WTC11 (cell line): ENCODE results near the gene PLIN5. TPM values are rescaled to one million over a fixed set of nuclear protein-coding genes. Genes with fewer than 3 reads are reported as not detected.

ENCODE experiments used
- ATAC-seq: fragments of 200-7000 bp; cut with Tn5 transposase; 2 replicates; pipeline ENCODE4 v1.10.0; 2021; ENCODE audit warnings: mild to moderate bottlenecking, moderate library complexity
- CTCF ChIA-PET: fragments of 300-600 bp; sonication (Branson Sonifier 250); formaldehyde crosslinking; loops from one replicate; lab custom pipeline; 2021; ENCODE audit warnings: antibody characterized with exemption; lab: Charles Lee
- POLR2A ChIA-PET: fragments of 350-600 bp; sonication (Branson Sonifier 250); formaldehyde crosslinking; loops from one replicate; lab custom pipeline; 2021; ENCODE audit warnings: antibody characterized with exemption; lab: Charles Lee
- DNase-seq: peaks from one replicate; pipeline ENCODE4 v3.0.0; 2021; ENCODE audit warnings: low spot score
- H3K27ac Mint-ChIP-seq: 2 replicates; pipeline ENCODE4 v1.8.0; 2021; ENCODE audit warnings: mixed read lengths
- H3K27me3 Mint-ChIP-seq: 2 replicates; pipeline ENCODE4 v1.8.0; 2021; ENCODE audit warnings: low read depth, mild to moderate bottlenecking, moderate library complexity, mixed read lengths
- H3K36me3 Mint-ChIP-seq: 2 replicates; pipeline ENCODE4 v1.8.0; 2021; ENCODE audit warnings: mixed read lengths
- H3K4me1 Mint-ChIP-seq: 2 replicates; pipeline ENCODE4 v1.8.0; 2022; ENCODE audit warnings: mixed read lengths
- H3K4me3 Mint-ChIP-seq: 2 replicates; pipeline ENCODE4 v1.8.0; 2021; ENCODE audit warnings: mild to moderate bottlenecking, moderate library complexity, mixed read lengths
- H3K9me3 Mint-ChIP-seq: 2 replicates; pipeline ENCODE4 v1.8.0; 2021; ENCODE audit warnings: mixed read lengths
- AFF4 ChIP-seq: sonication (generic); formaldehyde crosslinking; IDR thresholded peaks from 2 replicates; pipeline ENCODE4 v1.8.1; 2023; ENCODE audit warnings: mild to moderate bottlenecking, missing genetic modification reagents, borderline replicate concordance
- ATF6 ChIP-seq: sonication (generic); formaldehyde crosslinking; IDR thresholded peaks from 2 replicates; pipeline ENCODE4 v1.8.1; 2023; ENCODE audit warnings: mild to moderate bottlenecking, missing genetic modification reagents
- MYBL2 ChIP-seq: sonication (generic); formaldehyde crosslinking; IDR thresholded peaks from 2 replicates; pipeline ENCODE4 v1.8.1; 2023; ENCODE audit warnings: mild to moderate bottlenecking, moderate library complexity, missing genetic modification reagents
- NFATC4 ChIP-seq: fragments of 250-450 bp; sonication (Bioruptor Pico); IDR thresholded peaks from 2 replicates; pipeline ENCODE4 v1.9.0; 2021; ENCODE audit warnings: mild to moderate bottlenecking
- PREB ChIP-seq: sonication (generic); formaldehyde crosslinking; IDR thresholded peaks from 2 replicates; pipeline ENCODE4 v1.8.1; 2022; ENCODE audit warnings: mild to moderate bottlenecking, missing genetic modification reagents, moderate library complexity, borderline replicate concordance
- RELA ChIP-seq: sonication (generic); formaldehyde crosslinking; IDR thresholded peaks from 2 replicates; pipeline ENCODE4 v1.8.1; 2022; ENCODE audit warnings: missing genetic modification reagents, mild to moderate bottlenecking, borderline replicate concordance
- USF2 ChIP-seq: sonication (generic); formaldehyde crosslinking; IDR thresholded peaks from 2 replicates; pipeline ENCODE4 v1.8.1; 2023; ENCODE audit warnings: mild to moderate bottlenecking, missing genetic modification reagents, moderate library complexity
- ZBTB21 ChIP-seq: sonication (generic); formaldehyde crosslinking; IDR thresholded peaks from 2 replicates; pipeline ENCODE4 v1.8.1; 2023; ENCODE audit warnings: mild to moderate bottlenecking, missing genetic modification reagents, borderline replicate concordance
- ZNF219 ChIP-seq: sonication (generic); formaldehyde crosslinking; IDR thresholded peaks from 2 replicates; pipeline ENCODE4 v1.8.0; 2023; ENCODE audit warnings: missing genetic modification reagents, mild to moderate bottlenecking, borderline replicate concordance
- ZNF263 ChIP-seq: sonication (generic); formaldehyde crosslinking; IDR thresholded peaks from 2 replicates; pipeline ENCODE4 v1.8.1; 2022; ENCODE audit warnings: low read depth, mild to moderate bottlenecking, moderate library complexity, missing genetic modification reagents
- ZNF281 ChIP-seq: sonication (generic); formaldehyde crosslinking; IDR thresholded peaks from 2 replicates; pipeline ENCODE4 v1.8.0; 2023; ENCODE audit warnings: mild to moderate bottlenecking, missing genetic modification reagents
- total RNA-seq: library from RNA; stranded (reverse); gene quantifications from 3 replicates; pipeline ENCODE4 v1.2.3, GENCODE V29; 2021

The PLIN5 gene
- total RNA-seq, 1 experiment from 2014 or later: 3.9 TPM

- POLR2A ChIA-PET: no interaction called here
- H3K27ac Mint-ChIP-seq: no peak overlapping the region
- DNase-seq (no peak), ATAC-seq (no peak)
- H3K9me3 Mint-ChIP-seq: peaks cover 4% of the 10 kb centered on the region
- CTCF ChIA-PET: interaction anchor here (0.6 to 11.1 kb wide), 8 partner anchors 17 to 354 kb away, joined by 3 to 285 read pairs (median 4); no protein-coding TSS in a partner anchor
- H3K4me1 Mint-ChIP-seq: peaks cover 4% of the 10 kb centered on the region; the same call in 1 of the 2 replicates
- H3K27me3 Mint-ChIP-seq: peaks cover 25% of the 10 kb centered on the region
- TF ChIP-seq ATF6 (CRISPR knock-in tag) (no peak), RELA (CRISPR knock-in tag) (no peak), ZNF281 (CRISPR knock-in tag) (no peak), NFATC4 (CRISPR knock-in tag) (no peak), ZNF219 (CRISPR knock-in tag) (no peak), PREB (no peak), USF2 (no peak), AFF4 (CRISPR knock-in tag) (no peak), MYBL2 (CRISPR knock-in tag) (no peak), ZBTB21 (no peak), ZNF263 (CRISPR knock-in tag) (no peak)
- no peak overlapping the region for H3K4me3 Mint-ChIP-seq
- peaks cover 3% of the 10 kb centered on the region; the same call in 1 of the 2 replicates for H3K36me3 Mint-ChIP-seq
Measured at GRCh38 chr19:4541114-4541805, 6.2 kb upstream of the PLIN5 start.
